Cardiac muscle cell (in vitro differentiated cells and primary cell): Measurements from ENCODE around the gene RSAD2. TPM values are rescaled to one million over a fixed set of nuclear protein-coding genes. Genes with fewer than 3 reads are reported as not detected.
"Not testable (repeated sequence)": the region's sequence is repeated elsewhere in the genome, so short reads cannot be mapped to it uniquely, and the experiment has no call there.

Source experiments
- DNase-seq, 2 donors: peaks; one replicate each; pipeline versions ENCODE4 v3.0.0 to v3.0.0-alpha.2; 2010 to 2017; ENCODE audit warnings: low read depth in 1 of 2, low spot score in 1 of 2
- H3K27ac ChIP-seq: fragments of 200-600 bp; sonication (generic); 2 replicates; pipeline ENCODE4 v1.5.1; 2016
- H3K27me3 ChIP-seq: fragments of 200-600 bp; sonication (generic); 2 replicates; pipeline ENCODE4 v1.6.0; 2016; ENCODE audit warnings: control low read depth
- H3K36me3 ChIP-seq: fragments of 200-600 bp; sonication (generic); 2 replicates; pipeline ENCODE4 v1.5.1; 2016; ENCODE audit warnings: control low read depth
- H3K4me1 ChIP-seq: fragments of 200-600 bp; sonication (generic); 2 replicates; pipeline ENCODE4 v1.8.1; 2017; ENCODE audit warnings: low read depth, mild to moderate bottlenecking, mixed run types
- H3K4me3 ChIP-seq: fragments of 200-600 bp; sonication (generic); 2 replicates; pipeline ENCODE4 v1.5.1; 2016; ENCODE audit warnings: mild to moderate bottlenecking
- H3K9me3 ChIP-seq: fragments of 200-600 bp; sonication (generic); 2 replicates; pipeline ENCODE4 v1.5.1; 2017; ENCODE audit warnings: low read depth, mild to moderate bottlenecking, control low read depth
- CTCF ChIP-seq: IDR thresholded peaks from 2 replicates; pipeline ENCODE4 v1.5.1; 2012; ENCODE audit warnings: low read depth, mild to moderate bottlenecking, low read length
- polyA plus RNA-seq: library from polyadenylated mRNA; unstranded; fragments of >200 nt; fragmentation: Nextera tagmentation; extraction: Ambion mirVana; gene quantifications from 2 replicates; pipeline ENCODE4 v1.2.1, GENCODE V29; 2016
- total RNA-seq: library from RNA; depleted of rRNA; stranded (reverse); fragments of >200 nt; gene quantifications from 2 replicates; pipeline ENCODE4 v1.2.3, GENCODE V29; 2016

RSAD2 gene
- total and polyA plus RNA-seq, 2 experiments from 2014 or later, result 0.12 to 0.65 TPM

- no peak for TF ChIP-seq CTCF
- H3K36me3 ChIP-seq, result no peaks in the 10 kb centered on the region
- no peak overlapping the region for H3K4me3 ChIP-seq
- no peaks in the 10 kb centered on the region for H3K4me1 ChIP-seq
- no peaks in the 10 kb centered on the region for H3K27me3 ChIP-seq
- H3K9me3 ChIP-seq, result no peaks in the 10 kb centered on the region
- no peak for DNase-seq
- H3K27ac ChIP-seq, result no peak overlapping the region
Observed at GRCh38 chr2:6932828-6933227, 55.3 kb downstream of the RSAD2 start.

GRCh38 chr2:6933911-6934310 is 56.3 kb downstream of the RSAD2 start:
- Histone ChIP-seq H3K36me3 (no peaks in the 10 kb centered on the region), H3K27ac (no peak overlapping the region), H3K27me3 (no peaks in the 10 kb centered on the region), H3K4me1 (no peaks in the 10 kb centered on the region), H3K4me3 (no peak overlapping the region), H3K9me3 (no peaks in the 10 kb centered on the region)
- DNase-seq, result no peak
- no peak for TF ChIP-seq CTCF

GRCh38 chr2:6934345-6934744 is 56.8 kb downstream of the RSAD2 start:
- no peaks in the 10 kb centered on the region for H3K4me1 ChIP-seq
- H3K36me3 ChIP-seq, result no peaks in the 10 kb centered on the region
- no peaks in the 10 kb centered on the region for H3K27me3 ChIP-seq

GRCh38 chr2:6934758-6935651 is 57.4 kb downstream of the RSAD2 start:
- Histone ChIP-seq H3K4me3 (no peak overlapping the region), H3K27me3 (no peaks in the 10 kb centered on the region), H3K36me3 (no peaks in the 10 kb centered on the region), H3K4me1 (no peaks in the 10 kb centered on the region), H3K27ac (no peak overlapping the region), H3K9me3 (no peaks in the 10 kb centered on the region)
- no peak for DNase-seq
- TF ChIP-seq CTCF, result no peak

More at GRCh38 chr2:6934345-6934744, 56.8 kb downstream of the RSAD2 start:
- Histone ChIP-seq H3K9me3 (no peaks in the 10 kb centered on the region), H3K27ac (no peak overlapping the region), H3K4me3 (no peak overlapping the region)
- TF ChIP-seq CTCF, result no peak
- no peak for DNase-seq

GRCh38 chr2:6935652-6936020 is 58.1 kb downstream of the RSAD2 start:
- not testable (repeated sequence) for H3K9me3 ChIP-seq, H3K27ac ChIP-seq, H3K27me3 ChIP-seq, DNase-seq, H3K36me3 ChIP-seq, H3K4me1 ChIP-seq, H3K4me3 ChIP-seq

GRCh38 chr2:6937157-6937556 is 59.6 kb downstream of the RSAD2 start:
- no peaks in the 10 kb centered on the region for H3K4me1 ChIP-seq
- no peak overlapping the region for H3K4me3 ChIP-seq
- H3K36me3 ChIP-seq, result no peaks in the 10 kb centered on the region
- no peak overlapping the region for H3K27ac ChIP-seq
- DNase-seq, result no peak
- no peaks in the 10 kb centered on the region for H3K9me3 ChIP-seq
- TF ChIP-seq CTCF, result no peak
- H3K27me3 ChIP-seq, result no peaks in the 10 kb centered on the region
